HL-60/S4 treated with retinoic acid at 250 ng/mL for 4 days and 3 days (cell line): ENCODE measurements around the gene RPTOR.
"Not testable (repeated sequence)": the region's sequence is repeated elsewhere in the genome, so short reads cannot be mapped to it uniquely, and the experiment has no call there.

Source experiments
- in situ Hi-C: fragments of 300-500 bp; cut with MboI; formaldehyde crosslinking; loops from 2 replicates; pipeline ENCODE4 v1.7.0; 2022; ENCODE audit warnings: low sequenced_read_pairs

Gene RPTOR

DNA sequence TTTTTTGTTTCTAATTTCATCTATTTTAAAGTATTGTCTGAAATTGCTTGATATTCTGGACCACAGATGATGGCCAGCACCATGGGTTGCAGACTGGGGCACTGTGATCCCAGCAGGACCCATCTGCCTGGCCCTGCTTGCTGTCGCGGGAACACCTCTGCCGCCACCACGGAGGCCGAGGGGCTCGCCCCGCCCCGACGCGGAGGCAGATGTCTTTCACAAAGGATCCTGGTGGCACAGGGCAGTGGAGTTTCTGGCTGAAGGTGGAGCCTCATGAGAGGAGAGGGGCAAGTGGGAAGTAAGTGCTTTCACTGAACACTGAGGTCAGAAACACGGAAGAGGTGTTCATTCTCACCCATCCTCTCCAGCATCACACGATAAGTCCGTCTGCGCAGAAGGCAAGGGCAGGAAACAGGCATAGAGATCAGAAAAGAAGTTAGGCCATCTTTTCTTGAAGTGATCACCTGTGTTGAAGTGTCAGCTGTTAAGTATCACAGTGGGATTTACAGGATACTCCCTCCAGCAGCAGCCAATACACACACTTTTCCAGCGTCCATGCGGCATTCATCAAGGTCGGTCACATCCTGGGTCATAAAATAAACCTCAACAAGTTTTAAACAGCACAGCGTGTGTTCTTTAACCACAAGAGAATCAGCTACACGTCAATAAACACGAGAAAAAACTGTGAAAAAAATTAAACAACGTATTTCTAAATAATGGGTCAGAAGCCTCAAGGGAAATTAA lies 194.5 kb downstream of the RPTOR start:
- in situ Hi-C loops, result no loop called here

DNA sequence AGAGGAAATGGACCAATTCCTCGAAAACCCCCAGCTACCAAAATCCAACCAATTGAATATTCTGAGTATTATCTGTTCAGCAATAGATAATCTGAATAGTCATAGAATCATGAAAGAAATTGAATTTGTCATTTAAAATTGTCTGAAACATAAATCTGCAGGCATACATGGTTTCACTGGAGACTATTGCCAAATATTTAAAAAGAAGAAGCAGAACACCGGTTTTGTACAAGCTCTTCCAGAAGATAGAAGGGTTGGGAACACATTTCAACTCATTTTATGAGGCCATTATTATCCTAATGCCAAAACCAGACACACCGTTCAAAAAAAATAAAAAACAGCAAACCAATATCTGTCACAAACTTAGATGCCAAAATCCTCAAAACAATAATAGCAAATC lies 195.5 kb downstream of the RPTOR start:
- in situ Hi-C loops, result no loop called here

DNA sequence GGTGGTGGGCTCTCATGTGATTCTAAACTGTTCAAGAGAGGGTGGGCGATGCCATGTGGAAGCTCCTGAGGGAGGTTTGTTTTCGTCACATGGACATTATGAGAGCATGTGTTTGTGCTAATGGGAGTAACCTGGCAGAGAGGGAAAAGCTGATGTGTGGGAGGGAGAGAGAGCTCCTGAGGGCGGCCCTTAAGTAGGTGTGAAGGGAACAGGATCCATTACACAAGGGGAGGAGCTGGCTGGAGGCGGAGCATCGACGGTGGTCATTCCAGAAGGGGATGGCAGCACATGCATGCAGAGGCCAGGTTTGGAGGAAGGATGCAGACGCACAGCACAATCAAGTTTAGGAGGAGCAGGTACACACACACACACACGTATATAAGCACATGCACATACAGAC lies 197.5 kb downstream of the RPTOR start:
- in situ Hi-C loops, result no loop called here

DNA sequence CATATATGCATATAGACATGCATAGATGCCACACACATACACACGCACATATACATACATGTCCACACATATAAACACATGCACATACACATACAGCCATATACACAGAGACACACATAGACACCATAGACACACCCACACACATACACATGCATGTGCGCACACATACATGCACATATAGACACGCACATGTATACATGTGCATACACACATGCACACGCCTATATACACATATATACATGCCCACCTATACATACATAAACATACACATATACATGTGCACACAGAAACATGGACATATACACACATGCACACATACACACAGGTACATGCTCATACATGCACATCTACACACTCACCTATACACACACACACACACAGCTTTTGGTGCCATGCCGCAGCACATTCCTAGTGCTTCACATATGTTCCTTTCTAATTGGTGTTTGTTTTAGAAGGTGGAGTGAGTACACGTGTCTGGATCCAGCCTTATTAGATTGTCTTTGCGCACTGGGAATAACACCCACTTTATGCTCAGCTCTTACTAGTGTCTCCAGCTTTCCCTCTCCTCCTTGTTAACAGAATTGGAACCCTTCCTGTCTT lies 198.0 kb downstream of the RPTOR start:
- in situ Hi-C loops, result no loop called here

DNA sequence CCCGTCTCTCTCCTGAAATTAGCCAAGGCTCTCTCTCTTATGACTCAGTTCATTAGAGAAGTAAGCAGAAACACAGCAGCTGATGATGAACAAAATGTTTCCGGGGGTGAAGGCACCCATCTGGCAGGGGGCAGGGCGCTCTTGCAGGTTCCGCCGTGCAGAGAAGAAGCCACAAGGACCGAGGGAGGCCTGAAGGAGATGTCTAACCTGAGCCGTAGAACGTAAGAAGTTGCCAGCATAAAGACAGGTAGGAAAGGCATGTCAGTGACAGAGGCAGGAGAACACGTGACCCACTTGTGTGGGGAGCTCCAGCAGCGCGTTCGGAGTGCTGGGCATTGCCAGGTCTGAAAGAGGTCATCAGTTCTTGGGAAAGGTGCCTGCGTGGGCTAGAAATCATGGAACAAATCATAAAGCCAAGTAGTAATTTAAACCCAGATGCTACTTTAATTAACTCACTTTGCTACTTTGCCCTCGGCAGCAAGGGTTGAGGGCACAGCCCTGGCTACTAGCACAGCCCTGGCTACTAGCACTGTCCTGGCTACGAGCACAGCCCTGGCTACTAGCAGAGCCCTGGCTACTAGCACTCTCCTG lies 198.6 kb downstream of the RPTOR start:
- in situ Hi-C loops, result no loop called here

DNA sequence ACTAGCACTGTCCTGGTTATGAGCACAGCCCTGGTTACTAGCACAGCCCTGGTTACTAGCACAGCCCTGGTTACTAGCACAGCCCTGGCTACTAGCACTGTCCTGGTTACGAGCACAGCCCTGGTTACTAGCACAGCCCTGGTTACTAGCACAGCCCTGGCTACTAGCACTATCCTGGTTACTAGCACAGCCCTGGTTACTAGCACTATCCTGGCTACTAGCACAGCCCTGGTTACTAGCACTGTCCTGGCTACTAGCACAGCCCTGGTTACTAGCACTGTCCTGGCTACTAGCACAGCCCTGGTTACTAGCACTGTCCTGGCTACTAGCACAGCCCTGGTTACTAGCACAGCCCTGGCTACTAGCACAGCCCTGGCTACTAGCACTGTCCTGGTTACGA lies 199.3 kb downstream of the RPTOR start:
- in situ Hi-C loops, result not testable (repeated sequence)

DNA sequence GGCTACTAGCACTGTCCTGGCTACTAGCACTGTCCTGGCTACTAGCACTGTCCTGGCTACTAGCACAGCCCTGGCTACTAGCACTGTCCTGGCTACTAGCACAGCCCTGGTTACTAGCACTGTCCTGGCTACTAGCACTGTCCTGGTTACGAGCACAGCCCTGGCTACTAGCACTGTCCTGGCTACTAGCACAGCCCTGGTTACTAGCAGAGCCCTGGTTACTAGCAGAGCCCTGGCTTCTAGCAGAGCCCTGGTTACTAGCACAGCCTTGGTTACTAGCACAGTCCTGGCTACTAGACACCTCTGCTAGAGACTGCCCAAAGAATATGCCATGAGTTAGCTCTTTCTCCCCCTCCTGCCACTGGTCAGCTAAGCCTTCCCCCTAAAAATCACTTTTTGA lies 200.1 kb downstream of the RPTOR start:
- in situ Hi-C loops, result not testable (repeated sequence)

DNA sequence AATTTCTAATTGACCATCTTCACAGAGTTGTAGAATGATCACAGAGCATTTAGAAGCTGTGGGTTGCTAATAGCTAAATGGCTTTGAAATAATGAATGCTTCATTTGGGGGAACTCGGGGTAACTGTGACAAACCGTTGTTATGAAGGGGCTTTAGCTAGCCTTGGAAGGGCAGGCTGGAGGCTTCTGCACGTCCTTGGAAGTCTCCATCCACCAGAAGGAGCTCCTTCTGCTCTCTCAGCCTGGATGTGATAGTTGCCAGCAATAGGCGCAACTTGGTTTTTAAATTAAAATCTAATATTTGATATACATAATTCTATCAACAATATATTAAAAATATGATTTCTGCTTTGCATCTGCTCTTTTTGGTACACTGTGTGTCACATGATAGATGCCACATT lies 200.5 kb downstream of the RPTOR start:
- in situ Hi-C loops, result no loop called here

DNA sequence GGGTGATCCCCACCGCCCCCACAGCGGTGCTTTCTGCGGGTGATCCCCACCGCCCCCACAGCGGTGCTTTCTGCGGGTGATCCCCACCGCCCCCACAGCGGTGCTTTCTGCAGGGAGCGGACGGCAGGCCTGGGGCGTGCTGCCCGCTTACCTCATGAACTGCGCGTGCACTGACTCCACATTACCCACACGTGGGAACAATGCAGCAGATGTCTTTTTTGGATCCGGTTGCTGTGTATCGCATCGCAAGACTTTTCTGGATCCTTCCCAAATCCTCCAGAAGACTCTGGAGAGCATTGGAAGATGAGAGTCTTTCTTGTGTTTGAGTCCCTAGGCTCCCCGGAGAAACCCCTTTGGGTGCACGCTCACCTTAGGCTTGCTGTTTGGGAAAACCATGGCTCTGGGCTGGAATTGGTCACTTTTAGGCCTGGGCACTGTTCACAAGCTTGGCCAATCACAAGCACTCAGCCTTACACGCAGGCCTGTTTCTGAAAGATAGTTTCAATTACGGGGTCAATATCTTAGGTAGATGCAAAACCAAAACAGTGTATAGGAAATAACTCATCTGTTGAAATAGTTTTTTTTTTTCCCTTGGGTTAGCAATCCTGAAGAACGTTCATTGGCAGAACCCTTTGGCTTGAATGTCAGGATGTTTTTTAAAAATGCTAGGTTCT lies 201.8 kb downstream of the RPTOR start:
- in situ Hi-C loops, result no loop called here

DNA sequence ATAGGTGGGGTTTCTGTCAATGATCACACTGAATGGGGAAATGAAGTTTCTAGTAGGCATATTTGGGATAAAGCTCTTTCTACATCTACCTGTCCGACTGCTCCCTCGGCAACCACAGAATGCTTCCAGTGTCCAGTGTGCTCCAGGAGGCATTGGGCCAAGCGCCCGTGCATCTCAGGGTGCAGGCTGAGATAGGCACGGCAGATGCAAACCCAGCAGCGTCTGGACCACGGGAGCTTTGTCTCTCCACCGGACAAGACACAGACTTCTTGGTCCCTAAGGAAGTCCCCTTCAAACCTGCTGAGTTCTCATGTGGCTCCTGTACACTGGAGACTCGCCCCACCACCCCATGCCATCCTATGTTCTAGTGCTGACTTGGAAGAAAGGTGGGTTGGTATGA lies 202.8 kb downstream of the RPTOR start:
- in situ Hi-C loops, result no loop called here

DNA sequence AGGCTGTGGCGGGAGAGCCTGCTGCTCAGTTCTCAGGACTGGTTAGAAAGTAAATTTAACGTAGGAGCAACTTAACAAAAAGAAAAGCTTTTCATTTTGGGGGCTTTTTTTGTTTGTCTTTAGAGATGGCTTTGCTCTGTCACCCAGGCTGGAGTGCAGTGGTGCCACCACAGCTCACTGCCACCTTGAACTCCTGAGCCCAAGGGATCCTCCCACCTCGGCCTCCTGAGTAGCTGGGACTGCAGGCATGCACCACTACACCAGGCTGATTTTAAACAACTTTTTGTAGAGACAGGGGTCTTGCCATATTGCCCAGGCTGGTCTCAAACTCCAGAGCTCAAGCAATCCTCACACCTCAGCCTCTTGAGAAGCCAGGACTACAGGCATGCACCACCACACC lies 205.0 kb downstream of the RPTOR start:
- in situ Hi-C loops, result no loop called here

DNA sequence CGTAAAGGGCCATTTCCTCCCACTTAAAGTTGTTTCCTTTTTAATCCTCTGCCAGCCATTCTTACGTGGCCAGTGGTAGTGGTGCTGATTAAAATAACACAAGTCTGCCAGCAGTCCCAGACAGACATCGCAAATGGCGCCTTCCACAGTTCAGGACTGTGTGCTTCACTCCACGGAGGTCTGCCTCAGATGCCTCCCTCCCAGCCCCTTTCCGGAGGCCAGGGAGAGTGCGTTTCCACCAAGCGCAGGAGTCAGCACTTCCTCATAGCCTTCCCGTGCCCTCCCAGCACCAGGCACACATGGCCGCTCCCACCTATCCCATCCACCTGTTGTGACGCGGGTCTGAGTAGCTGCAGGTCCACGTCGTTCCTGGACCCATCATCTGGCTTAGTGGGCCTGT lies 205.6 kb downstream of the RPTOR start:
- in situ Hi-C loops, result no loop called here

DNA sequence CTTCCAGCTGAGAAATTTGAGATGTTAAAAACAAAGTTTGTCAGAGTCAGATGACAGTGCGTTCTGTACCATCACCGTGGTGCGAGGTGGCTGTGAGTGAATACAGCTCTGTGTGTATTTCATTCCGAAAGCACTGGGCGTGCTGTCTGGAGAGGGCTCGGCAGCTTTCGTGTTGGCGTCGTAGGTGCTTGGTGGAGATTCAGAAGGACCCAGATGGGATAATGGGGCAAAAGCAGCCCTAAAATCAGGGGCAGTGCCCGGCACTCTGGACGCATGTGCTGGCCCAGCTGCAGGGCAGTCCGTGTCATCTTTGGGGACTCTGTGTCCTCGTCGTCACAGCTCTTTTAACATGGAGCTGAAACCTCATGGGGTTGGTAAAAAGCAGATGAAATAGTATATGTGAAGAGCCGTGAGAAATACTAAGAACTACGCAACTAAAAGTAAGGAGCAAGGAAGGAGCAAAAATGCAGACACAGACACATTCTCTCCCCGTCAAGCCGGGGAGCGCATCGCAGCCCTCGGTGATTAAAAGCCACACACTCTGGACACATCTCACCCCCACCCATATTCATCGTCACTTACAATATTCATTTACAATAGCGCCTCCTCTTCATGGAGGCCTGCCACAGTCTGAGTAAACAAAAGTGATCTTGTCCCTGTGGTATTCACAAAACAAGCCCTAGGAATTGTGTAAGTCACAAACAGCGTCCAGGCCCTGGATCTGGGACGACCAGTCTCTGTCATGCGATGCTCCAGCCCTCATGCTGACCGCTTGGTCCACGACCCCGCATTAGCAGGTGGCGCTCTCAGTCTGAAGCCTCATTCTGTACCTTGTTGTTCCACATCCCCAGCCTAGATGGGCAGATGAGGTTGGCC lies 206.7 kb downstream of the RPTOR start:
- in situ Hi-C loops, result no loop called here

DNA sequence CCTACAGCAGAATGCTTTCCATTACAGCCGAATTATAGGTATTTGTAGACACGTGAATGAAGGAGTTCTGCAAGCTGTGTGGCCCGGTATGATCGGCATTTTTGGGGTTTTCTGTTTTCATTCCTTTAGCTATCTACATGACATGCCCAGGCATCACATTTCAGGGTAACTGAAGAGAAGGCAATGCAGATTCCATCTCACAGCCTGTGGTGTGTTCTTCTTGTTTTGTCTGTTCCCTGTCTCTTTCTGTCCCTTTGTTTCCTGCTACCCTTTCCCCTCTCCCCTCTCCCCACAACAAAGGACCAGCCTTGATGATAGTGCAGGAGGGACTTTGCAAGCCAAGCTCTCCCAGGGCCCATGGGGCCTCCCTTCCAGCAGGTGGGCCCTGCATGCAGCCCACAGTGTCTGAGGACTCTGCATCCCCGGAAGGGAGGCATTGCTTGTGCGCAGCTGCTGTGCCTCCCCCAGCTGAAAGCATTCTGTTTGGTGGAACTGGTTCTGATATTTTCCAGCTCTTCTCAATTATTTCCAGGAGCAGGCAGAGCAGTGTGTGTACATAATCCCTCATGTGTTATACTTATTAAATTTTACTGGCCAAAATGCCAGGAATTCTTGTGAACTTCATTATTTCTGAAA lies 207.4 kb downstream of the RPTOR start:
- in situ Hi-C loops, result no loop called here

DNA sequence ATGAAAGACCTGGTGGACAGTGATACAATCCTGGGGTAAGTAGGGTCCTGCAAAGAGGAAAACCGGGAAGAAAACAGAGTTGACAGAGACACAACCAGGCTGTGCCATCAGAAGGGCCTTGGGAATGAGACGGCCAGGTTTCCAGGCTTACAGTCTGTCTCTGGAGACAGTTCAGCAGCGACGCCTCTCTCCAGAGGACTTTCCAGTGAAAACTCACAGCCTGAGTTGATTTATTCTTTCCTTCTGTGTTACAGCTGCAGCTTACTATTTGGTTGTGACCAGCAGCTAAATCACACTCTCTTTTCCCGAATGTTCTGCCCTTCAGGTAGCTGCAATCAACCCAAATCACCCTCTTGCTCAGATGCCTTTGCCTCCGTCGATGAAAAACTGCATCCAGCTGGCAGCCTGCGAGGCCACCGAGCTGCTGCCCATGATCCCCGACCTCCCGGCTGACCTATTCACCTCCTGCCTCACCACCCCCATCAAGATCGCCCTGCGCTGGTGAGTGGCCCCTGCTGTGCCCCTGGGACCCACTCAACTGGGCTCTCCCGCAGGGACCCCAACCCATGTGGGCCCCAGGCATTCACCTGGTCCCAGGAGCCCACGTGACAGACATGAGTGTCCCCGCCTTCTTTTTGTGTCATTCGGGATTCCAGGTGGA lies 209.2 kb downstream of the RPTOR start:
- in situ Hi-C loops, result no loop called here

DNA sequence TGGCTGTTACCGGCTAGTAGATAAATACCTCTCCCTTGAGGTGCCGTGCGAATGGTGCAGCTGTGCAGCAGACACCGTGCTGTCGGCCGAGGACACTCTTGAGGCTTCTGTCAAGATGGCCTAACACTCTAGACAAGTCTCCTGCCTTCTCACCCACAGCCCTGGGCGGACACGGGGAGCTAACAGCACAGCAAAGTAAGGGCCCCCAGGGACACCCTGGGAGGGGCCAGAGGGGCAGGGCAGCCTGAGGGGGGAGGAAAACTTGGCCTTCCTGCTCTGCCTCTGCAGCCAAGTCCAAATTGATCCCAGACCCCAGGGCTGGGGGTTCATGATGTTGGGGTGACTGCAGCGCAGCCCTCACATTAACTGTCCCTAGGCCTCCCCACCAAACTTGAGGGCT lies 210.2 kb downstream of the RPTOR start:
- in situ Hi-C loops, result no loop called here

DNA sequence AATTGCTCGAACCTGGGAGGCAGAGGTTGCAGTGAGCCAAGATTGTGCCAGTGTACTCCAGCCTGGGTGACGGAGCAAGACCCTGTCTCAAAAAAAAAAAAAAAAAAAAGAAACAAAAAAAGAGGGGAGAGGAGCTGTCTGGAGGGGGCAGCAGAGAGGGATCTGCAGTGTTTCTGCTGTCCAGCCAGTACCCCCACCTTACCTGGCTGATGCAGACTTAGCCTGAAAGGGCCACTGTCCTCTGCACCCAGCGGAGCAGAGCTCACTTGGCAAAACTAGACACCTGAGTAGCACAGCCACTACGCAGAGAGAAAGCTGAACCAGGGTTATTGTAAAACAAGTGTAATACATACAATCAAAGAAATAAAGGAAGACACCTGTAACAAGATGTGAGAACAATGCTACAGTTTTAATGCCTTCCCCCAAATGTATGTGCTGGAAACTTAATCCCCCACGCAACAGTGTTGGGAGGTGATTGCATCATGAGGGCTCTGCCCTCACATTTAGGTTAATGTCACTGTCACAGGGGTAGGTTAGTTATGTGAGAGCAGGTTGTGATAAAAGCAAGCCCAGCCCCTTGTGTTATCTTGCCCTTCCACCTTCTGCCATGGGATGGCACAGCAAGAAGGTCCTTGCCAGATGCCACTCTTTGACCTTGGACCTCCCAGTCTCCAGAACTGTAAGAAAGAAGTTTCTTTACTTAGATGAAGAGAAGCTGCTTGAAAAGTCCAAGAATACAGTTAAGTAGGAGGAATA lies 211.2 kb downstream of the RPTOR start:
- in situ Hi-C loops, result no loop called here

DNA sequence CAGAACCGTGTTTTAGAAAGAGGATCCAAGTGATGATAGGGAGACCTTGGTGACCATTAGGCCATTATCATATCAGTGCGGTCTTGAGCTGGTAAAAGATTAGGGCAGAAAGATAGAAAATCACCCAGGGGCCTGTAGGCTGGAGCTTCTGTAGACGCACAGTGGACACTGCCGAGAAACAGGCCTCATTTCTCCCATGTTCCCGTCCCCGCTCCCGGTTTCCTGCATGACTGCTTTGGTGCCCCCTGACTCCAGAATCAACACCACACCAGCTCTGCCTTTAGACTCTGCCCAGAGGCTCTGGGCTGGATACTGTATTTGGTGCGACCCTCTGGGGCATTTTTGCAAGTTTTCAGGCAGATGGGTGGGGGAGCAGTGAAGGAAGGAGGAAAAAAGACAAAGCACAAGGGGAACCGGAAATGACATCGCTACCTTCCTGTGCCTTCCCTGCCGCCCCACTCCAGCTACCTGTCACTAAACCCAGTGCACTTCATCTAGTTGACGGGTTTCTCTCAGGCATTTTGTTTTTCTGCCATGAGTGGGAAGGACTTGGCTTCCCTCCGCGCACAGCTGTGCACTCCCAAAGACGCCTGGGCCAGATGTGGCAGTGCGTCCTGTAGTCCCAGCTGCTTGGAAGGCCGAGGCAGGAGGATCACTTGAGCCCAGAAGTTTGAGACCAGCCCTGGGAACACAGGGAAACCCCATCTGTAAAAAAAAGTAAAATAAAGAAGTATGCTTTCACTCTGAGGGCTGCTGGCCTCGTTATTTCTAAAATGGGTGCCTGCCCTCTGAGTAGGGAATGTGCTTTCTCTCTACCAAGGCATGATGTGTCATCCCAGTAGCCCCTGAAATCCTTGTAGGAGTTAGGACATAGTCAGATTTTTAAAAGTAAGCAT lies 214.1 kb downstream of the RPTOR start:
- in situ Hi-C loops, result no loop called here

DNA sequence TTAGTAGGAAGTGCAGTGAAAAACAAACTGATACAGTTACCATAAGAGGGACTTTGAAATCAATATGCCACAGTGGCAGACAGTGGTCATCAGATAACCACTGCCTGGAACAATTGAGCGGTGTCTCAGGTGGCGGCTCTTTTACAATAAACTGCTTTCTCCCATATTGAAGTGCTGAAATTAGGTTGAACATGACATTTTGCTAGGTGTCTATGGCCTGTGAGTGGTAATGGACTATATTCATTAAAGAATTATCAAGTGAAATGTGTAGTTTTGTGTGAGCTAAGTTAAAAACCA lies 214.7 kb downstream of the RPTOR start:
- in situ Hi-C loops, result no loop called here
